Mesothelial cell of epicardium (in vitro differentiated cells): Measurements from ENCODE around the gene PRSS57. TPM values are rescaled to one million over a fixed set of nuclear protein-coding genes. Genes with fewer than 3 reads are reported as not detected.

Experiments used
- DNase-seq, 2 experiments: peaks; one replicate each; pipeline ENCODE4 v3.0.0; 2021; ENCODE audit warnings: low spot score in 2 of 2; ENCODE audit not compliant: unreplicated experiment in 2 of 2
- H3K27ac Mint-ChIP-seq: 2 replicates; pipeline ENCODE4 v1.8.0; 2021; ENCODE audit warnings: mixed read lengths
- H3K27me3 Mint-ChIP-seq: 2 replicates; pipeline ENCODE4 v1.8.0; 2021; ENCODE audit warnings: low read depth, mixed read lengths
- H3K36me3 Mint-ChIP-seq: 2 replicates; pipeline ENCODE4 v1.8.0; 2021; ENCODE audit warnings: mixed read lengths
- H3K4me1 Mint-ChIP-seq: 2 replicates; pipeline ENCODE4 v1.8.0; 2021; ENCODE audit warnings: mixed read lengths
- H3K4me3 Mint-ChIP-seq: 2 replicates; pipeline ENCODE4 v1.8.0; 2021; ENCODE audit warnings: mild to moderate bottlenecking, moderate library complexity, mixed read lengths
- H3K9me3 Mint-ChIP-seq: 2 replicates; pipeline ENCODE4 v1.8.0; 2021; ENCODE audit warnings: mixed read lengths
- total RNA-seq: library from RNA; stranded (reverse); gene quantifications from 3 replicates; pipeline ENCODE4 v1.2.1, GENCODE V29; 2021
- TF ChIP-seq, protein P1 (sequence below): fragments of 200-600 bp; sonication (generic); IDR thresholded peaks from one replicate; pipeline ENCODE4 v1.5.0; 2021; ENCODE audit warnings: antibody characterized with exemption; ENCODE audit not compliant: unreplicated experiment

Gene PRSS57
- total RNA-seq, 1 donor from 2014 or later: not detected

DNA sequence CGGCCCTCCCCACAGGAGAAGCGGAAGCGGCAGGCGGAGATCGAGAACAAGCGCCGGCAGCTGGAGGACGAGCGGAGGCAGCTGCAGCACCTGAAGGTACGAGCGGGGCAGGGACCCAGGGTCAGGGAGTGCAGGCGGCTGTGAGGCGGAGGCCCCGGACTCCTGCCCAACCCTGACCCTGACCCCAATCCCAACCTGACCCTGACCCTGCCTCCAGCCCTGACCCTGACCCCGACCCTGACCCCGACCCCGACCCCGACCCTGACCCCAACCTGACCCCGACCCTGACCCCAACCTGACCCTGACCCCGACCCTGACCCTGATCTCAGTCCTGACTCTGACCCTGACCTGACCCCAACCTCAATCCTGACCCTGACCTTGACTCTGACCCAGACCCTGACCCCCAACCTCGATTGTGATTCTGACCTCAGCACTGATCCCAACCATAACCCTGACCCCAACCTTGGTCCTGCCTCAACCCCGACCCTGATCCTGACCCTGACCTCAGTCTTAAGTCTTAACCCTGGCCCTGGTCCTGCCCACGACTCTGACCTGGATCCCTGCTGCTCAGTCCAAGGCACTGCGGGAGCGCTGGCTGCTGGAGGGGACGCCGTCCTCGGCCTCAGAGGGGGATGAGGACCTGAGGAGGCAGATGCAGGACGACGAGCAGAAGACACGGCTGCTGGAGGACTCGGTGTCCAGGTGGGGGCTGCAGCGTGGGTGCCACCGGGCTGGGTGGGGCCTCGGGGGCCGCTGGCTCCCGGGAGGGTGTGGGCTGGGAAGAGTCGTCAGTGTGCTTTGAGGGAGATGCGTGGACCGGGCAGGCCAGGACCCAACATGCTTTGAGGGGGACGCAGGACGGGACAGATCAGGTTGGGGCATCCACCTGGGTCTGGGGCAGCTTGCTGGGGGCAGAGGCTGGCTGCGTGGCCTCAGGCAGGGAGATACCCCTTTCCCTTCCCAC lies 32.0 kb upstream of the PRSS57 start:
- Mint-ChIP-seq H3K4me1 (no peaks in the 10 kb centered on the region), H3K27ac (no peak overlapping the region), H3K27me3 (no peaks in the 10 kb centered on the region), H3K9me3 (no peaks in the 10 kb centered on the region), H3K36me3 (peaks cover 14% of the 10 kb centered on the region), H3K4me3 (no peak overlapping the region)
- no peak for DNase-seq
- TF ChIP-seq, protein P1, sequence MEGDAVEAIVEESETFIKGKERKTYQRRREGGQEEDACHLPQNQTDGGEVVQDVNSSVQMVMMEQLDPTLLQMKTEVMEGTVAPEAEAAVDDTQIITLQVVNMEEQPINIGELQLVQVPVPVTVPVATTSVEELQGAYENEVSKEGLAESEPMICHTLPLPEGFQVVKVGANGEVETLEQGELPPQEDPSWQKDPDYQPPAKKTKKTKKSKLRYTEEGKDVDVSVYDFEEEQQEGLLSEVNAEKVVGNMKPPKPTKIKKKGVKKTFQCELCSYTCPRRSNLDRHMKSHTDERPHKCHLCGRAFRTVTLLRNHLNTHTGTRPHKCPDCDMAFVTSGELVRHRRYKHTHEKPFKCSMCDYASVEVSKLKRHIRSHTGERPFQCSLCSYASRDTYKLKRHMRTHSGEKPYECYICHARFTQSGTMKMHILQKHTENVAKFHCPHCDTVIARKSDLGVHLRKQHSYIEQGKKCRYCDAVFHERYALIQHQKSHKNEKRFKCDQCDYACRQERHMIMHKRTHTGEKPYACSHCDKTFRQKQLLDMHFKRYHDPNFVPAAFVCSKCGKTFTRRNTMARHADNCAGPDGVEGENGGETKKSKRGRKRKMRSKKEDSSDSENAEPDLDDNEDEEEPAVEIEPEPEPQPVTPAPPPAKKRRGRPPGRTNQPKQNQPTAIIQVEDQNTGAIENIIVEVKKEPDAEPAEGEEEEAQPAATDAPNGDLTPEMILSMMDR: no peak

DNA sequence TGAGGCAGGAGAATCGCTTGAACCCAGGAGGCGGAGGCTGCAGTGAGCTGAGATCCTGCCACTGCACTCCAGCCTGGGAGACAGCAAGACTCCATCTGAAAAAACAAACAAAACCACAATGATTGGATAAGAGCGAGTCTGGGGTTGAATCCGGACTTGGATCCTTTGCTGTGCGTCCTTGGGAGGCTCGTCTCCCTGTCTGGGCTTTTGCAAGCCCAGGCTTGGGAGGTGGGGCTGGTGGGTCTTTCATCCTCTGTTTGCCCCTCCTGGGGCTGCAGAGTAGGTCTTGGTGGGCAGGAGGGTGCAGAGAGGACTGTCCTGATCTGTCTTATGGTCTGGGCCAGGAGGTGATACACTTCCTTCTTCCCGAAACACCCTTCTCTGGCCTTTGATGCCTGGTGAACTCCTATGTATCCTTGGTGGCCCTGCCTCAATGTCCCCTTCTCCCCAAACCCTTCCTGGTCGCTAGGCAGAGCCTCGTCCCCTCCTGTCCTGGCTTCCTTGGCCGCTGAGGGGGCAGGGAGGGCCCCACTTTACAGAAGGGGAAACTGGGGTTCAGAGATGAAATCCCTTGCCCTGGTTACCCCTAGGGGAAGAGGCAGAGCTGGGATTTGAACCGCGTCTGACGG lies 30.3 kb upstream of the PRSS57 start:
- peaks cover 10% of the 10 kb centered on the region for H3K36me3 Mint-ChIP-seq
- no peak overlapping the region for H3K27ac Mint-ChIP-seq
- H3K4me1 Mint-ChIP-seq: peaks cover 2% of the 10 kb centered on the region
- no peak overlapping the region for H3K4me3 Mint-ChIP-seq
- no peak for DNase-seq
- H3K27me3 Mint-ChIP-seq: no peaks in the 10 kb centered on the region
- TF ChIP-seq, protein P1: no peak
- H3K9me3 Mint-ChIP-seq: no peaks in the 10 kb centered on the region

DNA sequence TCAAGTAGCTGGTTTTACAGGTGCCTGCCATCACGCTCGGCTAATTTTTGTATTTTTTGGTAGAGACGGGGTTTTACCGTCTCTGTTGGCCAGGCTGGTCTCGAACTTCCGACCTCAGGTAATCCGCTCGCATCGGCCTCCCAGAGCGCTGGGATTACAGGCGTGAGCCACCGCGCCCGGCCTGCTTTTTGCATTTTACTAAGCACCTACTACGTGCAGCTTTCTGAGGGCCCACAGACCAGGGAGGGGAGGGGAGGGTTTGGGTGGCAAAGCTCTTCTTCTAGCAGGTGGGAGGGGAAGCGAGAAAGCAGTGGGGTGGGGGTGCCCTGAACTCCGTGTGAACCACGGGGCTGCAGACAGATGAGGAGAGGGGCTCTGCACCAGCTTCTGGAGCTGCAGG lies 28.5 kb upstream of the PRSS57 start:
- Mint-ChIP-seq H3K27me3 (no peaks in the 10 kb centered on the region), H3K4me1 (peaks cover 2% of the 10 kb centered on the region), H3K4me3 (no peak overlapping the region), H3K36me3 (peaks cover 8% of the 10 kb centered on the region), H3K27ac (no peak overlapping the region), H3K9me3 (no peaks in the 10 kb centered on the region)
- TF ChIP-seq, protein P1: no peak
- DNase-seq: no peak

DNA sequence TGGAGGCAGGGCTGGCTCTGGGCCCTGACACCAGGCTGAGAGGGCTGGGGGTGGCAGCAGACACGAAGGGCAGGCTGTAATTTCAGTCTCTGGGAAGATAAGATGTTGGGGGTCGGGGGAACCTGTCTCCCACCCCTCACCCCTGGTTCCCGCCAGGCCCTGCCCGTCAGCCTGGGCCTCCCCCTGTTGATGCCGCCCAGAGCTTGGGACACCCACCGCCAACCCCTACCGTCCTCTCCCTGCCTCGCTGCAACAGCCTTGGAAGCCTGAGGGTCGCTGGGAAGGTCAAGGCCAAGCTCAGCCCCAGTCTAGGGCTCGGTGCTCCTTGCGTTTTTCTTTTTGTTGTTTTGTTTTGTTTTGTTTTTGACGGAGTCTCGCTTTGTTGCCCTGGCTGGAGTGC lies 28.0 kb upstream of the PRSS57 start:
- H3K4me3 Mint-ChIP-seq: no peak overlapping the region
- H3K36me3 Mint-ChIP-seq: peaks cover 8% of the 10 kb centered on the region
- H3K9me3 Mint-ChIP-seq: no peaks in the 10 kb centered on the region
- TF ChIP-seq, protein P1: no peak
- H3K4me1 Mint-ChIP-seq: peaks cover 5% of the 10 kb centered on the region
- DNase-seq: no peak
- H3K27me3 Mint-ChIP-seq: no peaks in the 10 kb centered on the region
- no peak overlapping the region for H3K27ac Mint-ChIP-seq

DNA sequence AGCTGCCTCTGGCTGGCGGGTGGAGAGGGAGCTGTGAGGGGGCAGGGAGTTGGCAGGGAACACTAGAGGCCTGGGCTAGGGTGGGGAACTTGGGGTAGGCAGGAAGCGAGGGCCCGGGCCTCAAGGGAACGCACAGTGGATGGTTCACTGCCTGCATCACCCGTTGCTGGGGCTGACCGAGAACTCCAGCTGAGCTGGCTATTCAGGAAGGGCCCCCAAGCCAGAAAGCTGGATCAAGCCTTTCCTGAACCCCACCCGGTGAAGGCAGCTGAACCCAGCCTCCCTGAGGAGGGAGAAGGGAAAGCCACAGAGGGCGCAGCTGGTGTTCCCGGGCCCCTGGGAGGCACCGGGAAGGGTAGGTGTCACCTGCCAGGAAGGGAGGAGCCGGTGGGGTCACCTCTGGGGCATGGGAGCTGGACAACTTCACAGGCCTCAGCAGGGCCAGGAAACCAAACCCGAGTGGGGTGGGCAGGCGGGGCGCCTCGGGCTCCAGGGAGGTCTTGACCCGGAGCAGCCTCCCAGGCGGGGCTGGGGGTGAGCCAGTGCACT lies 27.4 kb upstream of the PRSS57 start:
- H3K4me1 Mint-ChIP-seq: peaks cover 8% of the 10 kb centered on the region
- H3K27ac Mint-ChIP-seq: no peak overlapping the region
- no peaks in the 10 kb centered on the region for H3K9me3 Mint-ChIP-seq
- H3K4me3 Mint-ChIP-seq: no peak overlapping the region
- TF ChIP-seq, protein P1: no peak
- no peaks in the 10 kb centered on the region for H3K27me3 Mint-ChIP-seq
- no peak for DNase-seq
- H3K36me3 Mint-ChIP-seq: peaks cover 10% of the 10 kb centered on the region
